ENCODE results near the gene CNRIP1. TPM values are rescaled to one million over a fixed set of nuclear protein-coding genes. Genes with fewer than 3 reads are reported as not detected.
A peak's percentile ranks its signal among the peaks of the same experiment; 100 is the strongest.

Gene CNRIP1
- not detected for total RNA-seq

GRCh38 chr2:68319398-68320117 lies at the start of gene CNRIP1:
CNRIP1 (minus strand) TSS chr2:68319949; CDS start chr2:68319400, 549 bp downstream.
- Histone ChIP-seq H3K27me3 (ENCODE audit: insufficient read depth, low read length) (peaks cover 41% of the 10 kb centered on the region), H3K9me3 (ENCODE audit: low read depth, low read length) (no peaks in the 10 kb centered on the region), H3K4me3 (ENCODE audit: low read length) (peak within 1 kb of the TSS; percentile 35), H3K4me1 (ENCODE audit: insufficient read depth, low read length) (peaks cover 20% of the 10 kb centered on the region)

GRCh38 chr2:68369337-68369734 lies 49.6 kb upstream of the CNRIP1 start:
- peaks cover 63% of the 10 kb centered on the region for H3K4me1 ChIP-seq (ENCODE audit: insufficient read depth, low read length)
- H3K4me3 ChIP-seq (ENCODE audit: low read length) = peak overlapping the region; percentile 77
- H3K27me3 ChIP-seq (ENCODE audit: insufficient read depth, low read length) = no peaks in the 10 kb centered on the region
- H3K9me3 ChIP-seq (ENCODE audit: low read depth, low read length) = no peaks in the 10 kb centered on the region

- no peaks in the 10 kb centered on the region for H3K9me3 ChIP-seq (ENCODE audit: low read depth, low read length)
- H3K4me1 ChIP-seq (ENCODE audit: insufficient read depth, low read length) = peaks cover 68% of the 10 kb centered on the region
- peak overlapping the region; percentile 77 for H3K4me3 ChIP-seq (ENCODE audit: low read length)
- H3K27me3 ChIP-seq (ENCODE audit: insufficient read depth, low read length) = no peaks in the 10 kb centered on the region
Observed at GRCh38 chr2:68368654-68369336, 49.0 kb upstream of the CNRIP1 start.

- H3K4me3 ChIP-seq (ENCODE audit: low read length) = peak overlapping the region; percentile 77
- no peaks in the 10 kb centered on the region for H3K9me3 ChIP-seq (ENCODE audit: low read depth, low read length)
- H3K27me3 ChIP-seq (ENCODE audit: insufficient read depth, low read length) = no peaks in the 10 kb centered on the region
- H3K4me1 ChIP-seq (ENCODE audit: insufficient read depth, low read length) = peaks cover 74% of the 10 kb centered on the region
Observed at GRCh38 chr2:68367953-68368653, 48.4 kb upstream of the CNRIP1 start.

- H3K27me3 ChIP-seq (ENCODE audit: insufficient read depth, low read length) = no peaks in the 10 kb centered on the region
- no peaks in the 10 kb centered on the region for H3K9me3 ChIP-seq (ENCODE audit: low read depth, low read length)
- H3K4me3 ChIP-seq (ENCODE audit: low read length) = peak overlapping the region; percentile 77
- H3K4me1 ChIP-seq (ENCODE audit: insufficient read depth, low read length) = peaks cover 67% of the 10 kb centered on the region
Observed at GRCh38 chr2:68366083-68366560, 46.4 kb upstream of the CNRIP1 start.

- Histone ChIP-seq H3K27me3 (ENCODE audit: insufficient read depth, low read length) (no peaks in the 10 kb centered on the region), H3K4me1 (ENCODE audit: insufficient read depth, low read length) (peaks cover 57% of the 10 kb centered on the region), H3K4me3 (ENCODE audit: low read length) (peak within 1 kb of the TSS; percentile 77)
Observed at GRCh38 chr2:68365087-68365486, 45.3 kb upstream of the CNRIP1 start, which contains the start of gene PLEK. PLEK (plus strand) TSS chr2:68365282; CDS start chr2:68365352, 70 bp downstream.

GRCh38 chr2:68363721-68364120 lies 44.0 kb upstream of the CNRIP1 start:
- Histone ChIP-seq H3K9me3 (ENCODE audit: low read depth, low read length) (no peaks in the 10 kb centered on the region), H3K4me1 (ENCODE audit: insufficient read depth, low read length) (peaks cover 43% of the 10 kb centered on the region), H3K27me3 (ENCODE audit: insufficient read depth, low read length) (no peaks in the 10 kb centered on the region), H3K4me3 (ENCODE audit: low read length) (no peak overlapping the region)

More at GRCh38 chr2:68365087-68365486, 45.3 kb upstream of the CNRIP1 start, which contains the start of gene PLEK:
- no peaks in the 10 kb centered on the region for H3K9me3 ChIP-seq (ENCODE audit: low read depth, low read length)

GRCh38 chr2:68362749-68363148 lies 43.0 kb upstream of the CNRIP1 start:
- Histone ChIP-seq H3K4me1 (ENCODE audit: insufficient read depth, low read length) (peaks cover 33% of the 10 kb centered on the region), H3K4me3 (ENCODE audit: low read length) (no peak overlapping the region), H3K27me3 (ENCODE audit: insufficient read depth, low read length) (no peaks in the 10 kb centered on the region), H3K9me3 (ENCODE audit: low read depth, low read length) (no peaks in the 10 kb centered on the region)

GRCh38 chr2:68362069-68362468 lies 42.3 kb upstream of the CNRIP1 start:
- peaks cover 32% of the 10 kb centered on the region for H3K4me1 ChIP-seq (ENCODE audit: insufficient read depth, low read length)
- peak overlapping the region; percentile 1 for H3K4me3 ChIP-seq (ENCODE audit: low read length)
- H3K27me3 ChIP-seq (ENCODE audit: insufficient read depth, low read length) = no peaks in the 10 kb centered on the region
- H3K9me3 ChIP-seq (ENCODE audit: low read depth, low read length) = no peaks in the 10 kb centered on the region

- H3K27me3 ChIP-seq (ENCODE audit: insufficient read depth, low read length) = no peaks in the 10 kb centered on the region
- H3K4me3 ChIP-seq (ENCODE audit: low read length) = no peak overlapping the region
- peaks cover 29% of the 10 kb centered on the region for H3K4me1 ChIP-seq (ENCODE audit: insufficient read depth, low read length)
- H3K9me3 ChIP-seq (ENCODE audit: low read depth, low read length) = no peaks in the 10 kb centered on the region
Observed at GRCh38 chr2:68359889-68360288, 40.1 kb upstream of the CNRIP1 start.

GRCh38 chr2:68357605-68358337 lies 38.0 kb upstream of the CNRIP1 start:
- H3K4me3 ChIP-seq (ENCODE audit: low read length) = no peak overlapping the region
- H3K4me1 ChIP-seq (ENCODE audit: insufficient read depth, low read length) = peaks cover 14% of the 10 kb centered on the region
- no peaks in the 10 kb centered on the region for H3K27me3 ChIP-seq (ENCODE audit: insufficient read depth, low read length)
- H3K9me3 ChIP-seq (ENCODE audit: low read depth, low read length) = no peaks in the 10 kb centered on the region

GRCh38 chr2:68356599-68357239 lies 37.0 kb upstream of the CNRIP1 start:
- Histone ChIP-seq H3K4me1 (ENCODE audit: insufficient read depth, low read length) (peaks cover 9% of the 10 kb centered on the region), H3K27me3 (ENCODE audit: insufficient read depth, low read length) (no peaks in the 10 kb centered on the region), H3K4me3 (ENCODE audit: low read length) (no peak overlapping the region), H3K9me3 (ENCODE audit: low read depth, low read length) (no peaks in the 10 kb centered on the region)

- no peaks in the 10 kb centered on the region for H3K9me3 ChIP-seq (ENCODE audit: low read depth, low read length)
- no peak overlapping the region for H3K4me3 ChIP-seq (ENCODE audit: low read length)
- no peaks in the 10 kb centered on the region for H3K27me3 ChIP-seq (ENCODE audit: insufficient read depth, low read length)
- peaks cover 9% of the 10 kb centered on the region for H3K4me1 ChIP-seq (ENCODE audit: insufficient read depth, low read length)
Observed at GRCh38 chr2:68352651-68353391, 33.1 kb upstream of the CNRIP1 start.

All from mononuclear cell (primary cell).